IgD-negative memory B cell (primary cell): ENCODE measurements around the gene MEFV. TPM values are rescaled to one million over a fixed set of nuclear protein-coding genes. Genes with fewer than 3 reads are reported as not detected.
A peak's percentile ranks its signal among the peaks of the same experiment; 100 is the strongest.
"Not testable (repeated sequence)": the region's sequence is repeated elsewhere in the genome, so short reads cannot be mapped to it uniquely, and the experiment has no call there.

Experiments
- H3K27ac Mint-ChIP-seq, 3 donors: one replicate each; pipeline ENCODE4 v1.8.0; 2020 to 2022; ENCODE audit warnings: mild to moderate bottlenecking in 3 of 3, mixed read lengths in 3 of 3, moderate library complexity in 1 of 3
- H3K27me3 Mint-ChIP-seq: one replicate; pipeline ENCODE4 v1.8.0; 2021; ENCODE audit warnings: mixed read lengths
- H3K36me3 Mint-ChIP-seq: one replicate; pipeline ENCODE4 v1.8.0; 2020; ENCODE audit warnings: mild to moderate bottlenecking, mixed read lengths
- H3K4me1 Mint-ChIP-seq, 3 donors: one replicate each; pipeline ENCODE4 v1.8.0; 2020 to 2022; ENCODE audit warnings: mixed read lengths in 3 of 3, mild to moderate bottlenecking in 1 of 3
- H3K4me3 Mint-ChIP-seq, 4 donors: one replicate each; pipeline ENCODE4 v1.8.0; 2020 to 2022; ENCODE audit warnings: mild to moderate bottlenecking in 4 of 4, mixed read lengths in 4 of 4, moderate library complexity in 3 of 4
- H3K9me3 Mint-ChIP-seq, 3 donors: one replicate each; pipeline ENCODE4 v1.8.0; 2020 to 2021; ENCODE audit warnings: mixed read lengths in 3 of 3, mild to moderate bottlenecking in 1 of 3
- polyA plus RNA-seq: library from polyadenylated mRNA; unstranded; fragments of 300-500 nt; fragmentation: Illumina TruSeq; gene quantifications from one replicate; pipeline ENCODE4 v1.2.3, GENCODE V29; 2021

The MEFV gene
- polyA plus RNA-seq, 1 donor from 2014 or later, result not detected

GRCh38 chr16:3215601-3216262 is 40.7 kb downstream of the MEFV start:
- H3K4me1 Mint-ChIP-seq, result peaks cover 17 to 20% (median 18%) of the 10 kb centered on the region in 3 donors
- peaks cover 2% of the 10 kb centered on the region for H3K27me3 Mint-ChIP-seq
- peaks cover 9 to 20% (median 12%) of the 10 kb centered on the region in 3 donors for H3K9me3 Mint-ChIP-seq
- peak overlapping the region in 3 of 4 donors; percentile 7 to 88 (median 76) for H3K4me3 Mint-ChIP-seq
- no peaks in the 10 kb centered on the region for H3K36me3 Mint-ChIP-seq
- peak overlapping the region in 2 of 3 donors; percentile 10 to 89 for H3K27ac Mint-ChIP-seq

DNA sequence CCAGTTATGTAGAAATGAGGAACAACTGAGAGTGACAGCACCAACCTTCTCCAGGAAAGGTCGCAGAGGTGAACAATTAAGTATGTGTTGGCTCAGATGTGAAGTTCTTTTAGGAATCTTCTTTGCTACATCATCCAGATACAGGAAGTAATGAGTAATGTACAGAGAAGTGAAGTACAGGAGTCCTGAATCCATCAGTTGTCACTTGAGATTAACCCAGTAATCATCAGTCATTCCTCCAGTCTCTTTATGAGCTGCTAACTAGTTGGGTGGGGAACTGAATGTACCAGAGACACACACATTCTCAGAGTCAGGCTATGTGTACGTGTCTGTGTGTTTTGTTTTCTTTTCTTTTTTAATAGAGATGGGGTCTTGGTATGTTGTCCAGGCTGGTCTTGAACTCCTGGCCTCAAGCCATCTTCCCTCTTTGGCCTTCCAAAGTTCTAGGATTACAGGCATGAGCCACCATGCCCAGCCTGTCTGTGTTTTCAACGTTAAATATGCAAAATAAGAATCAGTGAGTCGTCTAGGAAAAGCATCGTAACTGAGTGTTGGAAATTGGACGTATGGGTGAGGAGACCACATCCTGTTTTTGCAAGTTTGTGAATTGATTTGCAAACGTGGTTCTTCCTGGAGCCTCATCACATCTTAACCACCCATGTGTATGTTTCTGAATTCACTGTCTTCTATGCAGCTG is 41.4 kb downstream of the MEFV start:
- peaks cover 9 to 20% (median 12%) of the 10 kb centered on the region in 3 donors for H3K9me3 Mint-ChIP-seq
- no peaks in the 10 kb centered on the region for H3K36me3 Mint-ChIP-seq
- peaks cover 17 to 20% (median 18%) of the 10 kb centered on the region in 3 donors for H3K4me1 Mint-ChIP-seq
- peak overlapping the region in 2 of 3 donors; percentile 10 to 89 for H3K27ac Mint-ChIP-seq
- H3K27me3 Mint-ChIP-seq, result peaks cover 2% of the 10 kb centered on the region
- peak overlapping the region in 2 of 4 donors; percentile 7 to 88 for H3K4me3 Mint-ChIP-seq

DNA sequence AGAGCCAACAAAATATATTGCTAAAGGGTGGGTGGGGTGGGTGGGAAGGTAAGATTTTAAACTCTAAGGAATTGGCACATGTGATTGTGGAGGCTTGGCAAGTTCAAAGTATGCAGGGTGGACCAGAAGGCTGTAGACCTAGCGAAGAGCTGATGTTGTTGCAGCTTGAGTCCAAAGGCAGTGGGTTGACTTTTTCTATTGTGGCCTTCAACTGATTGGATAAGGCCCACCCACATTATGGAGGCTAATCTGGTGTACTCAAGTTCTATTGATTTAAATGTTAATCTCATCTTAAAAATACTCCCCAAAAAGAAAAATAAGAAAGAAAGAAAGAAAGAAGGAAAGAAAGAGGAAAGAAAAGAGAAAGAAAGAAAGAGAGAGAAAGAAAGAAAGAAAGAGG is 43.9 kb downstream of the MEFV start:
- H3K4me3 Mint-ChIP-seq, result no peak overlapping the region
- peaks cover 4% of the 10 kb centered on the region for H3K27me3 Mint-ChIP-seq
- H3K36me3 Mint-ChIP-seq, result no peaks in the 10 kb centered on the region
- peaks cover 17 to 19% (median 18%) of the 10 kb centered on the region in 3 donors for H3K4me1 Mint-ChIP-seq
- peaks cover 6 to 14% (median 9%) of the 10 kb centered on the region in 3 donors for H3K9me3 Mint-ChIP-seq
- peak overlapping the region in 1 of 3 donors; percentile 31 for H3K27ac Mint-ChIP-seq

- peaks cover 8 to 18% (median 11%) of the 10 kb centered on the region in 3 donors for H3K9me3 Mint-ChIP-seq
- H3K4me1 Mint-ChIP-seq, result peaks cover 17 to 19% (median 18%) of the 10 kb centered on the region in 3 donors
- no peak overlapping the region for H3K27ac Mint-ChIP-seq
- peaks cover 5% of the 10 kb centered on the region for H3K27me3 Mint-ChIP-seq
- H3K4me3 Mint-ChIP-seq, result no peak overlapping the region
- no peaks in the 10 kb centered on the region for H3K36me3 Mint-ChIP-seq
Observed at GRCh38 chr16:3212006-3212405, 44.4 kb downstream of the MEFV start.

DNA sequence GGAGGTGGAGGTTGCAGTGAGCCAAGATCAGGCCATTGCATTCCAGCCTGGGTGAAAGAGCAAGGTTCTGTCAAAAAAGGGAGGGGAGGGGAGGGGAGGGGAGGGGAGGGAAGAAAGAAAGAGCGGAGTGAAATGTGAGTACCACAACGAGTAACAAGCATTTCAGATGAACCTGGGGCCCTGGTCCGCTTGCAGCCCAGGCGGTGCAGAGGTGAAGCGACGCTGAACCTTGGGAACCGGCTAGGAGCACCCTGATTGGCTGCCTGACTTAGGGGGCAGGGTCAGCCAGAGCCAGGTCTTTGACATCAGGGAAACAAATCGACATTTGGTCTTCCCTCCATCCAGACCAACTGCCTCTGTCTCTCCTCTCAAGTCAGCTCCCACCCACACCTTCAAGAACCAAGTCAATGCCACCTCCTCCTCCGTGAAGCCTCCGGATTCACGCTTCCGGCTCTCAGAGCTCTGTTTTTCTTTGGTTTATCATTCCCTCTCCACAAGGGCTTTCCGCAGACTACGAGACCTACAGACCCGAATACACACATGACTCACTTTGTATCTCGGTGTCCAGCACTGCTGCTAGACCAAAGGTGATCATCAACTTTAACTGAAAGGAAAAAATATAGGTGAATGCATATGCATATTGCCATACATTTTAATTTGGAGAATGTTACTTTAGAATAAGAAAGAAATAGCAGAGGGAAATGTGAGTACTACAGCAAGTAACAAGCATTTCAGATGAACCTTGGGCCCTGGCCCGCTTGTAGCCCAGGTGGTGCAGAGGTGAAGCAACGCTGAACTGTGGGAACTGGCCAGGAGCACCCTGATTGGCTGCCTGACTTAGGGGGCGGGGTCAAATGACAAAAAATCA is 49.1 kb downstream of the MEFV start:
- H3K4me1 Mint-ChIP-seq, result no peaks in the 10 kb centered on the region
- H3K4me3 Mint-ChIP-seq, result peak overlapping the region in 1 of 4 donors; percentile 68
- peak overlapping the region in 1 of 3 donors; percentile 80 for H3K27ac Mint-ChIP-seq
- peaks cover 3% of the 10 kb centered on the region for H3K36me3 Mint-ChIP-seq
- peaks cover 10 to 20% (median 13%) of the 10 kb centered on the region in 3 donors for H3K9me3 Mint-ChIP-seq
- H3K27me3 Mint-ChIP-seq, result peaks cover 18% of the 10 kb centered on the region

- peaks cover 21% of the 10 kb centered on the region for H3K27me3 Mint-ChIP-seq
- not testable (repeated sequence) for H3K4me1 Mint-ChIP-seq
Observed at GRCh38 chr16:3205939-3206338, 50.5 kb downstream of the MEFV start.

GRCh38 chr16:3202903-3203539 is 53.4 kb downstream of the MEFV start:
- H3K27me3 Mint-ChIP-seq, result peaks cover 27% of the 10 kb centered on the region
- no peak overlapping the region for H3K4me3 Mint-ChIP-seq
- H3K36me3 Mint-ChIP-seq, result peaks cover 3% of the 10 kb centered on the region
- H3K4me1 Mint-ChIP-seq, result no peaks in the 10 kb centered on the region
- no peak overlapping the region for H3K27ac Mint-ChIP-seq
- H3K9me3 Mint-ChIP-seq, result peaks cover 10 to 20% (median 13%) of the 10 kb centered on the region in 3 donors

More at GRCh38 chr16:3205939-3206338, 50.5 kb downstream of the MEFV start:
- H3K9me3 Mint-ChIP-seq, result peaks cover 10 to 20% (median 13%) of the 10 kb centered on the region in 3 donors
- not testable (repeated sequence) for H3K4me3 Mint-ChIP-seq, H3K36me3 Mint-ChIP-seq, H3K27ac Mint-ChIP-seq

DNA sequence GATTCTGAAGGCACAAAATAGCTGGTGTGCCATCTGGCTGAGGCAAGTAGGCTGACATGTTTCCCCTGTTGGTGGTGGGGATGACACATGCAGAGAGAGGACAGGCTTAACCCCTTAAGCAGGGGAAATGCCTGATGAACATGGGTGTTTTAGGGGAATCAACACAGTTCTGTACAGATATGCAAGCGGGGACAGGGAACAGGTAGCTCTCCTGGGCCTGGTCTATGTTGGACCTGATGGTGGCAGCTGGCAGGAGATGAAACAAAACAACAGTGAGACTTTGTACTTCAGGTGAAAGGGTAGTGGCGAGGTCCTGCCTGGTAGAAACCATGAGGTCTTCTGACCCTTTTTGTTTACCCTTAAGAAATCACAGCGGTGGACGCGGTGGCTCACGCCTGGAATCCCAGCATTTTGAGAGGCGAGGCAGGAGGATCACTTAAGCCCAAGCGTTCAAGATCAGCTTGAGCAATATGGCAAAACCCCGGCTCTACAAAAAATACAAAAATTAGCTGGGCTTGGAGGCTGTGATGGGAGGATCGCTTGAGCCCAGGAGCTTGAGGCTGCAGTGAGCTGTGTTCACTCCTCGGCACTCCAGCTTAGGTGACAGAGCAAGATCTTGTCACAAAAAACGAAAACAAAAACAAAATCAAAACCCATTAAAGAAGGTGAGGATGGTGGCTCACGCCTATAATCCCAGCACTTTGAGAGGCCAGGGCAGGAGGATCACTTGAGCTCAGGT is 57.9 kb downstream of the MEFV start:
- Mint-ChIP-seq H3K36me3 (no peaks in the 10 kb centered on the region), H3K27ac (peak overlapping the region in 1 of 3 donors; percentile 63), H3K9me3 (no peaks in the 10 kb centered on the region), H3K4me1 (no peaks in the 10 kb centered on the region), H3K27me3 (peaks cover 40% of the 10 kb centered on the region), H3K4me3 (no peak overlapping the region)

DNA sequence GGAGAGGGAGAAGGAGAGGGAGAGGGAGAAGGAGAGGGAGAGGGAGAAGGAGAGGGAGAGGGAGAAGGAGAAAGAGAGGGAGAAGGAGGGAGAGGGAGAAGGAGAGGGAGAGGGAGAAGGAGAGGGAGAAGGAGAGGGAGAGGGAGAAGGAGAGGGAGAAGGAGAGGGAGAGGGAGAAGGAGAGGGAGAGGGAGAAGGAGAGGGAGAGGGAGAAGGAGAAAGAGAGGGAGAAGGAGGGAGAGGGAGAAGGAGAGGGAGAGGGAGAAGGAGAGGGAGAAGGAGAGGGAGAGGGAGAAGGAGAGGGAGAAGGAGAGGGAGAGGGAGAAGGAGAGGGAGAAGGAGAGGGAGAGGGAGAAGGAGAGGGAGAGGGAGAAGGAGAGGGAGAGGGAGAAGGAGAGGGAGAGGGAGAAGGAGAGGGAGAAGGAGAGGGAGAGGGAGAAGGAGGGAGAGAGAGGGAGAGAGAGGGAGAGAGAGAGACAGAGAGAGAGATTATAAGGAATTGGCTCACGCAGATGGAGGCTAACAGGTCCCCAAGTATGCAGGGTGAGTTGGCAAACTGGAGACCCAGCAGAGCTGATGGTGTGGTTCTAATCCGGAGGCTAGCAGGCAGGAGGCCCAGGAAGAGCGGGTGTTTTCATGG is 58.6 kb downstream of the MEFV start:
- peaks cover 46% of the 10 kb centered on the region for H3K27me3 Mint-ChIP-seq
- not testable (repeated sequence) for H3K4me3 Mint-ChIP-seq, H3K36me3 Mint-ChIP-seq, H3K4me1 Mint-ChIP-seq, H3K27ac Mint-ChIP-seq, H3K9me3 Mint-ChIP-seq

DNA sequence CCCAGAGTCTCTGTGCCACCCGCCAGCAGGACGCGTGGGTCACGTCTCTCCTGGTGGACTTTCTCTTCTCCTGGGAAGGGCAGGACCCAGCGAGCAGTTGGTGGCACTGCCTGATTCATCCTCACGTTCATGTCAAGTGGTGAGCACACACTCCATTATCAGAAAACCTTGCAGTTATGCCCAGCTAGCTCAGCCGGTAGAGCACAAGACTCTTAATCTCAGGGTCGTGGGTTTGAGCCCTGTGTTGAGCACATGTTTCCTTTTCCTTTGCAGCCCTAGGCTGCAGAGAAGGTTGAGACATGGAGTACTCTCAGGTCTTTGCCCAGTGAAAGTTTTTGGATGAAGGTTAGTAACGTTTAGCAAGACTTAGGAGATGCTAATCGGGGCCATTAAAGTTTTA is 60.5 kb downstream of the MEFV start:
- peak overlapping the region in 1 of 3 donors; percentile 39 for H3K27ac Mint-ChIP-seq

DNA sequence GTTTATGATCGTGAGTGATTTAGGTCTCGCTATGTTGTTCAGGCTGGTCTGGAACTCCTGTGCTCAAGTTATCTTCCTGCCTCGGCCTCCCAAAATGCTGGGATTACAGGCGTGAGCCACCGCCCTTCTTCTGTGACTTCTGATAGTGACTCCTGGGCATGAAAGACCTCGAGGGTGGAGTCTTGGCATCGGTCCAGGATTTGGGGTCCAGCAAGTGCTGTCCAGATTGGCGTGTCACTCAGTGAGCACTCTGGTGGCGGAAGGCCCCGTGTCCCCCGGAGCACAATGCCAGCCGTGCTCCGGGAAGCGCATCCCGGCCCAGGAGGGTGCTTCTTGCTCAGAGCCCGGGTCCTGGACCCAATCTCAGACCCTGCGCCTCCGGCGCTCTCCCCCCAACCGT is 61.6 kb downstream of the MEFV start:
- Mint-ChIP-seq H3K9me3 (peaks cover 0 to 11% (median 4%) of the 10 kb centered on the region in 3 donors), H3K36me3 (no peaks in the 10 kb centered on the region), H3K4me1 (peaks cover 2 to 9% (median 8%) of the 10 kb centered on the region in 3 donors), H3K27me3 (peaks cover 57% of the 10 kb centered on the region), H3K4me3 (peak overlapping the region in 1 of 4 donors; percentile 53), H3K27ac (no peak overlapping the region)

More for the DNA sequence above, 60.5 kb downstream of the MEFV start:
- H3K4me3 Mint-ChIP-seq, result no peak overlapping the region
- H3K27me3 Mint-ChIP-seq, result peaks cover 52% of the 10 kb centered on the region
- H3K36me3 Mint-ChIP-seq, result no peaks in the 10 kb centered on the region
- peaks cover 0 to 8% (median under 1%) of the 10 kb centered on the region in 3 donors for H3K9me3 Mint-ChIP-seq
- peaks cover 0 to 5% (median 4%) of the 10 kb centered on the region in 3 donors for H3K4me1 Mint-ChIP-seq

- Mint-ChIP-seq H3K27ac (peak overlapping the region; percentile 7 to 72 (median 71)), H3K4me3 (peak overlapping the region in 1 of 4 donors; percentile 53), H3K27me3 (peaks cover 68% of the 10 kb centered on the region), H3K36me3 (no peaks in the 10 kb centered on the region), H3K9me3 (peaks cover 0 to 11% (median 4%) of the 10 kb centered on the region in 3 donors), H3K4me1 (peaks cover 11 to 13% (median 12%) of the 10 kb centered on the region in 3 donors)
Observed at GRCh38 chr16:3193221-3194212, 62.9 kb downstream of the MEFV start.
